ENCODE results near the gene ZNF280C. TPM values are rescaled to one million over a fixed set of nuclear protein-coding genes. Genes with fewer than 3 reads are reported as not detected.

The ZNF280C gene, protein sequence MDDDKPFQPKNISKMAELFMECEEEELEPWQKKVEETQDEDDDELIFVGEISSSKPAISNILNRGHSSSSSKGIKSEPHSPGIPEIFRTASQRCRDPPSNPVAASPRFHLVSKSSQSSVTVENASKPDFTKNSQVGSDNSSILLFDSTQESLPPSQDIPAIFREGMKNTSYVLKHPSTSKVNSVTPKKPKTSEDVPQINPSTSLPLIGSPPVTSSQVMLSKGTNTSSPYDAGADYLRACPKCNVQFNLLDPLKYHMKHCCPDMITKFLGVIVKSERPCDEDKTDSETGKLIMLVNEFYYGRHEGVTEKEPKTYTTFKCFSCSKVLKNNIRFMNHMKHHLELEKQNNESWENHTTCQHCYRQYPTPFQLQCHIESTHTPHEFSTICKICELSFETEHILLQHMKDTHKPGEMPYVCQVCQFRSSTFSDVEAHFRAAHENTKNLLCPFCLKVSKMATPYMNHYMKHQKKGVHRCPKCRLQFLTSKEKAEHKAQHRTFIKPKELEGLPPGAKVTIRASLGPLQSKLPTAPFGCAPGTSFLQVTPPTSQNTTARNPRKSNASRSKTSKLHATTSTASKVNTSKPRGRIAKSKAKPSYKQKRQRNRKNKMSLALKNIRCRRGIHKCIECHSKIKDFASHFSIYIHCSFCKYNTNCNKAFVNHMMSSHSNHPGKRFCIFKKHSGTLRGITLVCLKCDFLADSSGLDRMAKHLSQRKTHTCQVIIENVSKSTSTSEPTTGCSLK
- total RNA-seq: 10 to 100 TPM in 1 of 4 donors, 1 to 10 TPM in 3; 1.8 to 12.4 (median 4.1) TPM

DNA sequence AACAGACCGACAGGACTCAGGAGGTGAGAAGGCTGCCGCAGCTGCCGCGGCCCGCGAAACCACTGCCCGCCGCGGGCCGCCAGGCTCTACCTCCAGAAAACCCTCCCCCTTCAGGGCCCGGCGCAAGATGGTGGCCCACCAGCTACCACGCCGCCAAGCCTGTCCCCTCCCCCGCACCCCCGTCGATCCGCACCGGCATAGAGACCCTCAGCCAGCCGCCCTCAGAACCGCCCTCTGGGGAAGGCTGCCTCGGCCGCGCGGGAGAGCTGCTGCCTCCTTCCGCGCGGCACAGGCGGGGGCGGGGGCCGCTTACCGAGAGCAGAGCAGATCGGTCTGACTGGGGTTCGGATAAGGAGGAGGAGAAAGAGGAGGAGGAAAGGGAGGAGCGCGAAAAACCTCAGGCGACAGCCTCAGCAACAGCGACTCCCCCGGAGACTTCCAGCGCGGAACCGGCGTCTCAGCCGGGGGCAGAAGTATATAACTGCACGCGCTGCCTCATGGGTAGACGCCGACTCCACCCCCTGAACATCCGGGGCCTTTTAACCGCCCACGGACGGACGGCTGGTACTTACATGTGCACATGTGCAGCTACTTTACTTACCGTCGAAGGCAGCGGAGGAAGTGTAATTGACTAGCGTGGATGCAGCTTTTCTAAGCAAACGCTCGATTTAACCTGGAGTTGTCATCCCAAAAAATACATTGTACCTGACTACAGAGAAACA, at the start of gene ZNF280C:
Gene ZNF280C (minus strand): TSS at position 451 of the 722 bp plus-strand sequence. CDS start 8,450 bp downstream, outside the sequence.
- H3K4me3 ChIP-seq: peak within 1 kb of the TSS; percentile 54 to 87 (median 64)
- H3K9me3 ChIP-seq: no peaks in the 10 kb centered on the region
- TF ChIP-seq, protein P1, sequence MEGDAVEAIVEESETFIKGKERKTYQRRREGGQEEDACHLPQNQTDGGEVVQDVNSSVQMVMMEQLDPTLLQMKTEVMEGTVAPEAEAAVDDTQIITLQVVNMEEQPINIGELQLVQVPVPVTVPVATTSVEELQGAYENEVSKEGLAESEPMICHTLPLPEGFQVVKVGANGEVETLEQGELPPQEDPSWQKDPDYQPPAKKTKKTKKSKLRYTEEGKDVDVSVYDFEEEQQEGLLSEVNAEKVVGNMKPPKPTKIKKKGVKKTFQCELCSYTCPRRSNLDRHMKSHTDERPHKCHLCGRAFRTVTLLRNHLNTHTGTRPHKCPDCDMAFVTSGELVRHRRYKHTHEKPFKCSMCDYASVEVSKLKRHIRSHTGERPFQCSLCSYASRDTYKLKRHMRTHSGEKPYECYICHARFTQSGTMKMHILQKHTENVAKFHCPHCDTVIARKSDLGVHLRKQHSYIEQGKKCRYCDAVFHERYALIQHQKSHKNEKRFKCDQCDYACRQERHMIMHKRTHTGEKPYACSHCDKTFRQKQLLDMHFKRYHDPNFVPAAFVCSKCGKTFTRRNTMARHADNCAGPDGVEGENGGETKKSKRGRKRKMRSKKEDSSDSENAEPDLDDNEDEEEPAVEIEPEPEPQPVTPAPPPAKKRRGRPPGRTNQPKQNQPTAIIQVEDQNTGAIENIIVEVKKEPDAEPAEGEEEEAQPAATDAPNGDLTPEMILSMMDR (IDR thresholded peaks at IDR 0.05): peak in 2 of 6 experiments; percentile 21 to 22
- TF ChIP-seq POLR2A (IDR thresholded peaks at IDR 0.05): peak; percentile 70 to 75

DNA sequence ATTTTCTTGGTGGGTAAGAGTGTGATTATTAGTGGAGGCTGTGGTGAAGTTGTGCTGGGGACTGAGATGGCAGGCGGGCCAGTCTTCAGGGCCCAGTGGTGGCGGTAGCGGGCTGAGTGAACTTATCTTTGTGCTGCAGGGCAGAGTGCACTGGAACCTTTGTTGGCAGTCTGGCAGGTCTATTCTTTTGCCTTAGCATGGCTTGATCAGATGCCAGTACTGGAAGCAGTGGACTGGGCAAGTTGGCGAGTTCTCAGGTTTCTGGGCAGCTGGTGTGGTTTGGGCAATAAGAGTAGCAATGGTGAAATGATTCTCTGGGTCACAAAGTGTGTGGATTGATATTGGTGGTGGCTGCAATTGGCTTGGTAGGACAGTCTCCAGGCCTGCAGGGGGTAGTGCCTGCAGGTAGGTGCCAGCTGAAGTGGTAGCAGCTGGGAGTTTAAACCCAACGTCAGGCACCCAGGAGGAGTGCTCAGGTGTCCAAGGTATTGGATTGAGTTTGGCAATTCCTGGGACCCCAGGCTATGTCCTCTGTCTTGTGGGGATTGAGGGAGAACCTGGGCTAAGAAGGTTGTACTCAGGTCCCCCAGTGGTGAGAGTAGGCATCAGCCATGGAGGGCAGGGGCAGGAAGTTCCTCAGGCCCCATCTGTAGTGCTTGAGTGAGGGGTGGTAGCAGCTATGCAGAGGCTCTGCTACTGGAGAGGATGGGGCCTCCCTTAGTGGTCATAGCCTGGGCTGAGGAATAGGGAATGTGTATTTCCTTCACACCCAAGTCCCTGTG, 36.1 kb upstream of the ZNF280C start:
- no peak overlapping the region for H3K27ac ChIP-seq
- no peak overlapping the region for H3K4me3 ChIP-seq
- no peaks in the 10 kb centered on the region for H3K27me3 ChIP-seq
- H3K9me3 ChIP-seq: no peaks in the 10 kb centered on the region
- TF ChIP-seq, protein P1 (IDR thresholded peaks at IDR 0.05): no peak
- TF ChIP-seq POLR2A (IDR thresholded peaks at IDR 0.05): no peak
- H3K36me3 ChIP-seq: no peaks in the 10 kb centered on the region
- H3K4me1 ChIP-seq: no peaks in the 10 kb centered on the region
- no peak for DNase-seq

More for the DNA sequence above, at the start of gene ZNF280C:
- Histone ChIP-seq H3K27ac (peak within 1 kb of the TSS; percentile 74 to 84 (median 82)), H3K4me1 (peaks cover 0 to 7% (median 0%) of the 10 kb centered on the region in 4 donors), H3K36me3 (no peaks in the 10 kb centered on the region), H3K27me3 (no peaks in the 10 kb centered on the region)
- peak; percentile 86 to 95 (median 87) for DNase-seq

DNA sequence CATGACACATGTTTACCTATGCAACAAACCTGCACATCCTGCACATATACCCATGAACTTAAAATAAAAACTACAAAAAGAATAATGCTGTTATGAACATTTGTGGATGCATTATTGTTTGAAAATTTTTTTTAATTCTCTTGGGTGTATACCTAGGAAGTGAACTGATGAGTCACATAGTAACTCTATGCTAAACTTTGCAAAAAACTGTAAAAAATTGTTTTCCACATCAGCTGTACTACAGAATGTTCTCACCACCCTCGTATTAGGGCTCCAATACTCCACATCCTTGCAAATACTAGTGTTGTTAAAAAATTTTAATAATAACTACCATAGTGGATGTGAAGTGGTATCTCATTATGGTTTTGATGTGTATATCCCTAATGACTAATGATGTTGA, 33.3 kb upstream of the ZNF280C start:
- Histone ChIP-seq H3K27me3 (no peaks in the 10 kb centered on the region), H3K9me3 (no peaks in the 10 kb centered on the region), H3K36me3 (no peaks in the 10 kb centered on the region), H3K27ac (no peak overlapping the region), H3K4me1 (no peaks in the 10 kb centered on the region), H3K4me3 (no peak overlapping the region)
- DNase-seq: no peak
- no peak for TF ChIP-seq POLR2A (IDR thresholded peaks at IDR 0.05)
- TF ChIP-seq, protein P1 (IDR thresholded peaks at IDR 0.05): no peak

DNA sequence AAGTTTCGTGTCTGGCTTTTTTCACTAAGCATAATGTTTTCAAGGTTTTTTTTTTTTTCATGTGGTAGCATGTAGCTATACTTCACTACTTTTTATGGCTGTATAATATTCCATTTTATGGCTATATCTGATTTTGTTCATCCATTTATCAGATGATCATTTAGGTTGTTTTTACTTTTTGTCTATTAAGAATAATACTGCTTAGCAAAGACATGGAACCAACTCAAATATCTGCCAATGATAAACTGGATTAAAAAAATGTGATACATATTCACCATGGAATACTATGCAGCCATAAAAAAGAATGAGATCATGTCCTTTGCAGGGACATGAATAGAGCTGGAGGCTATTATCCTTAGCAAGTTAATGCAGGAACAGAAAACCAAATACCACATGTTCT, 32.7 kb upstream of the ZNF280C start:
- H3K36me3 ChIP-seq: no peaks in the 10 kb centered on the region
- H3K9me3 ChIP-seq: no peaks in the 10 kb centered on the region
- H3K4me1 ChIP-seq: no peaks in the 10 kb centered on the region
- TF ChIP-seq, protein P1 (IDR thresholded peaks at IDR 0.05): no peak
- TF ChIP-seq POLR2A (IDR thresholded peaks at IDR 0.05): no peak
- no peak overlapping the region for H3K4me3 ChIP-seq
- H3K27ac ChIP-seq: no peak overlapping the region
- no peaks in the 10 kb centered on the region for H3K27me3 ChIP-seq
- DNase-seq: no peak

DNA sequence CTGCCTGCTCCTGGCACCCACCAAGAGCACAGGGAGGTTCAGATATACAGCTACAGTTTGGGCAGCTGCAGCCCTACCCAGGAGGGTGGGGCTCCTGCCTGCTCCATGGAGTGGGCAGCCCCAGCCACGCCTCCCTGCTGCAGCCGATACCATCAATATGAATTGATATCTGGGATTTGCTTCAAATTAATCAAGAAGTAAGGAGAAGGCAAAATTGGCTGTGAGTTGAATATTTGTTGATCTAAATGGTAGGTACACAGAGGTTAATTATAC, 31.2 kb upstream of the ZNF280C start:
- TF ChIP-seq POLR2A (IDR thresholded peaks at IDR 0.05): no peak
- TF ChIP-seq, protein P1 (IDR thresholded peaks at IDR 0.05): no peak
- DNase-seq: no peak
- H3K27ac ChIP-seq: no peak overlapping the region
- no peaks in the 10 kb centered on the region for H3K36me3 ChIP-seq
- H3K4me1 ChIP-seq: no peaks in the 10 kb centered on the region
- no peaks in the 10 kb centered on the region for H3K9me3 ChIP-seq
- H3K27me3 ChIP-seq: no peaks in the 10 kb centered on the region
- peak overlapping the region in 2 of 4 donors; percentile 26 to 30 for H3K4me3 ChIP-seq
